GM21515 (cell line): Measurements from ENCODE around the gene MRPS31.
"Not testable (repeated sequence)": the region's sequence is repeated elsewhere in the genome, so short reads cannot be mapped to it uniquely, and the experiment has no call there.

Experiments
- ATAC-seq: cut with Tn5 transposase; IDR thresholded peaks from one replicate; pipeline ENCODE4 v1.9.1; 2021; ENCODE audit not compliant: unreplicated experiment

Gene MRPS31

DNA sequence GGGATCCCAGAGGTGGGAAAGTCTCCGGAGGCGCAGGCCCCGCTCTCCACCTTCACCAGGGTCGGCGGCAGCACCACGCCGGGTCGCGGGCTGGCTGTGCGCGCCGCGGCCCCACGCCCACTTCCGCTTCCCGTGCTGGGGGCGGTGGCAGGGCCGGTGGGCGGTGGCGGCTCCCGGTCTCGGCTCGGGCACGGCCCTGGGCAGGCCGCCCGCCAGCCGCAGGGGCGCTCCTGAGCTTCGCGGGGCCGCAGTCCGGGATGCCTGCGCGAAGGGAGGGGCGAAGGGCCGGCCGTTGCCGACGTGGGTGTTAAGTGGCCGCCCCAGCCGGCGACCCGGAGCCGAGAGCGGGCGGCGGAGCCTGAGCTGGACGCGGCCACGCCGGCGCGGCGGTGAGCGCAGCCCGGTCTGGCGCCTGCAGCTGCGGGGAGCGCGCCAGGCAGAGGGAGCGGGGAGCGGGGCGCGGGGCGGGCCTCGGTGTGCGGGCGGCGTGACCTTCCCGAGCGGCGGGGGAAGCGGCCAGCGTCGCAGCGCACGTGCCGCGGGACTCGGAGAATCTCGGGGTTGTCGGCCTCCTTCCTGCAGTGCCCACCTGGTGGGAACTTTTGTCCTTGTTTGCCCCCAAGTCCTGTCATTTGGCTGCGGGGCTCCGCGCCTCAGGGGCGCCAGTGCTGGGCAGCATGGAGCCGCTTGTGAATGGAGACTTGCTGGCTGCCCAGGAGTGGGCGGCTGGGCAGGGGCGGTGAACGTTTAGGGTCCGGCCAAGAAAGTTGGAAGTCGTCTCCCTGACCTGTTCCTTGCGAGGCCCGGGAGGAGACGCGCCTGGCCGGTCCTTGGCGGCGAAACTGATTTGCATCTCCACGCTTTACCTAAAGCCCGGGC lies 18.5 kb upstream of the MRPS31 start, which contains the start of gene SLC25A15:
Gene SLC25A15 (plus strand): TSS at position 337 of the 879 bp plus-strand sequence. CDS start 3,616 bp downstream, outside the sequence.
- ATAC-seq = peak; percentile 83

DNA sequence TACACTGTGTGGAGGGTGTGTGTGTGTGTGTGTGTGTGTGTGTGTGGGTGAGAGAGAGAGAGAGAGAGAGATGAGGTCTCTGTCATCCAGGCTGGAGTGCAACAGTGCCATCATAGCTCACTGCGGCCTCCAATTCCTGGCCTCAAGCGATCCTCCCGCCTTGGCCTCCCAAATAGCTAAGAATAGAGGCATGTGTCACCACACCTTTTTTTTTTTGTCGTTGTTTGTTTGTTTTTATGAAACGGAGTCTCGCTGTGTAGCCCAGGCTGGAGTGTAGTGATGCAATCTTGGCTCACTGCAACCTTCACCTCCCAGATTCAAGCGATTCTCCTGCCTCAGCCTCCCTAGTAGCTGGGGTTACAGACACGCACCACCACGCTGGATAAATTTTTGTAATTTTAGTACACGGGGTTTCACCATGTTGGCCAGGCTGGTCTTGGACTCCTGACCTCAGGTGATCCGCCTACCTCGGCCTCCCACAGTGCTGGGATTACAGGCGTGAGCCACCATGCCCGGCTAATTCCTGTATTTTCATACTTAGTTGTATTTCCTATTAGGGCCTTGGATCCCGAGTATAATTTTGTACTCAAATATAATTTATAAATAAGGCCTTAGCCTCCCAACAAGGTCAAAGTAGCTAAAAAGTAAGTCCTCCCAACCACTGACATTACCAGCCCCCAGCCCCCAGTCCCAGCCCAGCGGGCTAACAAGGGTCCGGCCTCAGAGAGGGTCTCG lies 17.7 kb upstream of the MRPS31 start:
- ATAC-seq = not testable (repeated sequence)

GRCh38 chr13:40787062-40787461 lies 16.1 kb upstream of the MRPS31 start:
- ATAC-seq = no peak

DNA sequence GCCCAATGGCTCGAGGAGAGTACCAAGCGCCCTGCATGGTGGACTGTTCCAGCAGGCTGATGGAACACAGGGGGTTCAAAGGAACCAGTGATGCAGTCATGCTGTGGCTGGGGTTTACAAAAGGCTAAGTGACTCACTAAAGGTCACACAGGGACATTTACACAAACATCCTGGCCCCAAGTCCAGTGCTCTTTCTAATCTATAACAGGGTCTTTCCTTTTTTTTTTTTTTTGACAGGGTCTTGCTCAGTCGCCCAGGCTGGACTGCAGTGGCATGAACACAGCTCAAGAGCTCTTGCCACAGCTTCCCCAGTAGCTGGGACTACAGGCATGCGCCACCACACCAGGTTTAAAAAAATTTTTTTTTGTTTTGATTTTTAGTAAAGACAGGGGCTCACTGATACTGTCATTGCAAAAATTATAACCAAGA lies 15.6 kb upstream of the MRPS31 start:
- ATAC-seq = no peak

DNA sequence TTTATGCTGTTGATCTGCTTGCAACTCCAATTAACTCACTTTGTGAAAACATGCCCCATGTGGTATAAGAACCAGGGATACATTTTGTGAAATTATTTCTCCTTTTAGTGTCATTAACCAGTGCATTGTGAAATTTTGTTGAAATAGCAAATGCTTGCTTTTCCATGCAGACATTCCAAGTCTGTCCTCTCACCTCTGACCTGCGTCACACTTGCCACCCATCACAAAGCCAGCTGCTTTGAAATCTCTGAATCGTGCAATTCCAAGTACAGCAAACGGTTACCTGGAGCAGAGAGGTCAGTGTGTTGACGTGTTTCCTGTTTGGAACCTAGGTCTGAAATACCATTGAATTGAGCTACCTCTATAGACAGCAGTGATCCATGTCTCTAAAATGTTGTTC lies 13.6 kb upstream of the MRPS31 start:
- ATAC-seq = no peak

DNA sequence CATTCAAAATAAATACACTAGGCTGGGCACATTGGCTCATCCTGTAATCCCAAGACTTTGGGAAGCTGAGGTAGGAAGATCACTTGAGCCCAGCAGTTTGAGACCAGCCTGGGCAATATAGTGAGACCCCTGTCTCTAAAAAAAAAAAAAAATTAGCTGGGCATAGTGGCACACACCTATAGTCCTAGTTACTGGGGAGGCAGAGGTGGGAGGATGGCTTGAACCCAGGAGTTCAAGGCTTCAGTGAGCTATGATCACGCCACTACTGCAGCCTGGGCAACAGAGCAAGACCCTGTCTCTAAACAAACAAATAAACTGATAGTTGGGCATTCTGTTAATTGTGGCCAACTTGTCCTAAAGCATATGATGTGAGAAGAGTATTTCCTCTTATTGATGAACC lies 12.0 kb upstream of the MRPS31 start:
- ATAC-seq = not testable (repeated sequence)

- no peak for ATAC-seq
Measured at GRCh38 chr13:40781717-40782116, 10.7 kb upstream of the MRPS31 start.

DNA sequence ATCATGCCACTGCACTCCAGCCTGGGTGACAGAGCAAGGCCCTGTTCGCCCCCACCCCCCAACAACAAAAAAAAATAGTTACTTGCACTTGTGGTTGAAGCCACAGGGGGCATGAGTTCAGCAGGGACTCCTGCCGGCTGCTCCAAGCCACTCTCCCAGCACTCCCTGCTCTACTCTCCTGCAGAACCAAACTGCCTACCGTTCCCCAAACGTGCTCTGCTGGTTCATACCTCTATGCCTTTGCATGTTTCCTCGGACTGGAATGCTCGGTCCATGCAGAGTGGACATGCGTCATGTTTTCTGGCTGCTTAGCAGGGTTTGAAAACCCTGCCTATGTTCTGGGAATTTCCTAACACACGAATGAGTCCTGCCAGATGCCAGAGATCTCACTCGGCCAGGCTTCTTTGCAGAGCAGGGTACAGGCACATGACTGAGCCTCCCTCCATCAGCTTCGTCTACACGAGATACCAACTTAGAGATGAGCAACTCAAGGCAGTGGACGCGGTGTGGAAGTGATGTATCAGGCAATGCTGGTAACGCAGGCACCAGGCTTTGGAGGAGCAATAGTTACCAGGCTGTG lies 9.9 kb upstream of the MRPS31 start:
- no peak for ATAC-seq

DNA sequence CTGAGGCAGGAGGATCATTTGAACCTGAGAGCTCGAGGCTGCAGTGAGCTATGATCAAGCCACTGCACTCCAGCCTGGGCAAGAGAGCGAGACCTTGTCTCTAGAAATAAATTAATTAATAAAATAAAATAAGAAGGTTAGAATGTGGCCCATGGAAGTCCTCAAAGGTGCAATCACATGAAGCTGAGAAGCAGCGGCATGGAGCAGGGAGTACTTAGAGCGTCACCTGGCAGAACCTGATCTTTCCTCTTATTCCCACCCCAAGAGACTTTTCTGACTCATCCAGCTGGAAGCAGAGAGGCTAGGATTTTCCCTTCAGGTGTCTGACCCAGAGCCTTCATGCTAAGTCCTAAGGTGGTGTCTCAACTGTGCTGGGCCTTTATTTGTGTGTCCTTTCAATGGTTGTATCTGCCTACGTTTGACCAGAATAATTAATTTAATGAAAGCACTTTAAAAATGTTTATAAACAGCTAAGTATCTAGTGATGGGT lies 8.9 kb upstream of the MRPS31 start:
- no peak for ATAC-seq

DNA sequence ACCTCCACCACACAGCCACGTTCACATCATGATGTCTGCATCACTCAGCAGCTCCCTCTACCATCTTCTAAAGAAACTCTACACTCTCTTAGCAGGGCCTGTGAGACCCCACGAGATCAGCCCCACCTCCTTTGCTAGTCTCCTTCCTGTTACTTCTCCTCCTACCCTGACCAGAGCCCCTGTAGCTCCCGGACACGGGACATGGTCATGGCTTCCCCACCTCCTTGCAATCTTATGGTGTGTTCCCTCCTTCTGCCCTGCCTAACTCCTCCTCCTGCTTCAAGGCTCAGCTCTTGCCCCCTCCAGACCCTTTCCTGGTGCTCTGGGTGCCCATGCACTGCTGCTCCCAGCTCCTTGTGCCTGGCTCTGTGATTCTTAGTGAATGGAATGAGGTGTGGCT lies 8.1 kb upstream of the MRPS31 start:
- ATAC-seq = no peak

DNA sequence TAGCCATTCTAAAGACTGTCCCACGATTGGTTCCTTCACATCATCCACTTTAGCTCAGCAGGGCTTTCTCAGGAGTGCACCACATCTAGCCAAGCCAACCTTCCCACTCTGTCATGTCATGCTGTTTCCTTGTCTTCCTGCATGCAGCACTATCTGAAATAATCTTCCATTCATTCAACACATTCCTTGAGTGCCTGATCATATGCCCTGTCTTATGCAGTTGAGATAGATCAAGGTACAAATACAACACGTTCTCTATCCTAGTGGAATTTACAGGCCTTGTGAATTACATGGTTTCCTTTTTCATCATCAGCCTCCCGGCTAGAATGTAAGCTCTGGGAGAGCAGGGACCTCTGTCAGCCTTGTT lies 6.8 kb upstream of the MRPS31 start:
- ATAC-seq = no peak

DNA sequence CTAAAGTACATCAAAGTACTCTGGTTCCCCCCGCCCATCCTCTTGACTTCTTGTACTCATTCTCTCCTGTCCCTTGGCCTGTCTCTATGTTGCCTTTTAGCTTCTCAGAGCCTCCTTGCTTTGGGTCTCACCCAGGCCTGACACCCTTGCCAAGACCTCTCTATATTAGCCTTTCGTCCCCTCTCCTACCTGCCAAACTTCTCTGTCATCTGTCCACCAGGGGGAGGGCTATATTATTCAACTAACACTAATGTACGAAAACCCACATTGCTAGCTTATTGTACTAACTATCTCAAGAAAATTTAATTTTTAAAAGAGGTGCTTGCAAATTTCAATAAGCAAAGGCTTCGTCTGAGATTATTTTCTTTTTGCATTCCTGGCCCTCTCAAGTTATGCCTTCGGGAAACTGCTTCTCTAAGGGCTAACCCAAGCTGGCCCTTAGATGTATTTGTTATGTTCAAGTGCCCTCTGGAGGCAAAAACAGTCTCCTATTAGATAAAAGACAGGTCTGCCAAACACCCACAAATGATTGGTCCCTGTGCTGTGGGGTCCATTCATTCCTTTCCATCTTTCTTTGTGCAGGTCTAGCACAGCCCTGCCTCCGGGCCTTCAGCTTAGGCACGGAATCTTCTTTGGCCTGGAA lies 6.3 kb upstream of the MRPS31 start:
- ATAC-seq = peak; percentile 78

DNA sequence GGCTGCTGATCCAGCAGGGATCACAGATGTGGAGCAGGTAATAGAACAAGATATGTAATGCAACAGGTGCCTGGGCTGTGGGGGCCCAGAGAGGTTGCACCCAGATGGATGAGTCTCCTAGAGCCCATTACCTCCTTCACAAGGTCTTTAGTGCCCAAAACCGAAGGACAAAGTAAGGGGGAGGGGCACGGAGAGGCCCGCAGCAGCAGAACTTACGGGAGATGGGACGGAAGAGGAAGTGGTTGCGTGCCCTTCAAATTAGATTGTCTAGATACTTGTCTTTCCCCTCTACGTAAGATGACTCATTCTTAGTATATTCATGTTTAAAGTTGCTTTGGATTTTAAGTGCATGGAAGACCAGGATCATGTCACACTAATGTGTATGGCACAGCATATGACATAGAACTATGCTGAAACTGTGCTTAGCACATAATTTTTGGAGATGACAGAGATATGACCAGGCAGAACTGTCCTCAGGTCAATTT lies 5.7 kb upstream of the MRPS31 start:
- peak; percentile 39 for ATAC-seq

- ATAC-seq = no peak
Measured at GRCh38 chr13:40776232-40776631, 5.2 kb upstream of the MRPS31 start.

DNA sequence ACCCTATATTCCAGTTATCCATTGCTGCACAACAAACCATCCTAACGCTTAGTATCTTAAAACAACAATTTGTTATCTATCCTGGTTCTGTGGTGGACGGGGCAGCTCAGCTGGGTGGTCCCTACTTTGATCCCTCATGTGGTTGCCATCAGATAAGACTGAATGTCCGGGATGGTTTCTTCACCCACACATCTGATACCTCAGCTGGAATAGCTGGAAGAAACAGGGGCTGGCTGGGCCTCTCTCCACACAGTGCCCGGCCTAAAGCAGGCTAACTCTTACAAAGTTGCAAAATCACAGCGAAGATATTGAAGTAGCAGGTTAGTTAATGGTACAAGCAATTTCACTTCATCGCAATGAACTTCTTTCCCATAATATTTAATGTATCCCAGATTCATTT lies 3.7 kb upstream of the MRPS31 start:
- ATAC-seq = no peak

DNA sequence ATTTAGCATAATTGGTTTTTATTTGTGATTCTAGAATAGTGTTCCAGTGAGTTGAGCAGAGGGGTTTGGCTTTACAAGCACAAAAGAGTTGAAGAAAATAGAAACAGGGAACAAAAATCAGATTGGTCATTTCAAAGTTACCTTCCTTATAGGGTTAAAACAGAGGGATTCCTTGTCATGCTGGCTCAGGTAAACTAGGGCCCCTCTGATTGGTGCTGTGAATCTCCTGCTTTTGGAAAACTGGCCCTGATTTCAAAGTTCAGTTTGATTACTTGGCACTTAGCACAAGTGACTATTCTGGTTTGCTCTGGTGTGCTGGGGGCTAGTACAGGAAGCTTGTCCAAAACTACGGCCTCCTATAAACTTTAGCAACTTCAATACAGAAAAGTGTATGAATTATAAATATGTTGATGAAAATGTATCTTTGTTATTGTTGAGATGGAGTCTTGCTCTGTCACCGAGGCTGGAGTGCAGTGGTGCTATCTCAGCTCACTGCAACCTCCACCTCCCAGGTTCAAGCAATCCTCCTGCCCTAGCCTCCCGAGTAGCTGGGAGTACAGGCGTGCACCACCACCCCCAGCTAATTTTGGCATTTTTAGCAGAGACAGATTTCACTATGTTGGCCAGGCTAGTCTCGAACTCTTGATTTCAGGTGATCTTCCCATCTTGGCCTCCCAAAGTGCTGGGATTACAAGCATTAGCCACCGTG lies 1.9 kb upstream of the MRPS31 start:
- ATAC-seq = no peak

- no peak for ATAC-seq
Measured at GRCh38 chr13:40770609-40770933, 419 bp downstream of the MRPS31 start.

GRCh38 chr13:40769970-40770369 lies 1.0 kb downstream of the MRPS31 start:
- ATAC-seq = no peak

- no peak for ATAC-seq
Measured at GRCh38 chr13:40765602-40766001, 5.4 kb downstream of the MRPS31 start.

DNA sequence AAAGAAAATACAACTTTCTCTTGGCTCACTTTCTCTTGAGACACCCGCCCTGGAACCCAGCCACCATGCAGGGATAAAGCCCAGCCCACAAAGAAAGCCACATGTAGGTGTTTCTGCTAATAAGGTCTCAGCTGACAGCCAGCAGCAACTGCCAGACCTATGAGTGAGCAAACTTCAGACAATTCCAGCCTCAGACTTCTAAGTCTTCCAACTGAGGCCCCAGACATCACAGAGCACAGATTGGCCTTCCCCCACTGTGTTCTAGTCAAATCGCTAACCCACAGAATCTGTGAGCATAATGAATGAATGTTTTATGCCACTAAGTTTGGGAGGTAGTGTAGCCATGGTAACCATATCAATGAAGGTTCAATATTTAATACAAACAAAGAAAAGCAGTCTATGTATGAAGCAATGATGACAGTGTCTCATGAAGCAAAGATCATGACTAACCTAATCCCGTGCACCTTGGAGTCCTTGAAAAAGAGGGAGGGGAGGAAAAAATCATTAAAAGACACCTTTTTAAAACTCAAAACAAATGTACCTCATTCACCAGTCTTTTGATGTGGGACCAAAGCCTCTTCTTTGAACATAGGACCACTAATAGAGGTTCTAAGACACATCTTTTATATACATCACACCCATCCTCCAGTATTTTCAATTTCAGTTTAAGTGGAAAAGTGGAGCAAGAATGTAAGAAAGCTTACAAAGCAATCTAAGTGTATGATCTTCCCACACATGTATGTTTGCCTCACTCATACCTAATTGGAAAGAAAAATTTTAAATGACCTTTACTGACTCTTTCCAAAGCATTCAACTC lies 6.2 kb downstream of the MRPS31 start:
- ATAC-seq = no peak
